ENCODE measurements around the gene INPP5D. TPM values are rescaled to one million over a fixed set of nuclear protein-coding genes. Genes with fewer than 3 reads are reported as not detected.

Gene INPP5D
- total and polyA plus RNA-seq, 2 donors (not counting 1 experiment from before 2014, with no cell fraction given) = 0.01 to 0.33 TPM

DNA sequence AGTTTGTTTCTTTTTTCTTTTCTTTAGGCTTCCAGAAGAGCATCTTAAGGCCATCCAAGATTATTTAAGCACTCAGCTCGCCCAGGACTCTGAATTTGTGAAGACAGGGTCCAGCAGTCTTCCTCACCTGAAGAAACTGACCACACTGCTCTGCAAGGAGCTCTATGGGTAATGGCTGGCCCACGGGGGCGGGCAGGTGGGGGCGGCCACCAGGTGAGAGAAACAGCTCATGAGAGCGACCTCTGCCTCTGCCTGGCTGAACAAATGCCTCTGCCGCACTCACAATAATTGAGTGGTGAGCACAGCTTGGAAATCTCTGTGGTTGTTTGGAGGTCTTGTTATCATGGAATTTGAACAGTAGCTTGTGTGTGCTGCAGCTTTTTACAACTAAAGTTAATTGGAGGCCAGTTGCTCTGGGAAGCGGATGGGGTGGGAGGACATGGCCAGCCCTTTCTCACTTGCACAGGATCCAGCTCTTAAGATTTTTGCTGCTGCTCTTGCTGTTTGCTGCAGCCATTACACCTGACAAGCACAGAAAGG is 70.4 kb downstream of the INPP5D start:
- H3K4me2 ChIP-seq (ENCODE audit: extremely low read depth, insufficient read depth, low read length) = no peak overlapping the region
- no peaks in the 10 kb centered on the region for H3K79me2 ChIP-seq (ENCODE audit: control insufficient read depth, insufficient read depth, low read length)
- TF ChIP-seq EZH2 (IDR thresholded peaks at IDR 0.05; ENCODE audit: low read length, missing control alignments) = no peak
- TF ChIP-seq, protein P1, sequence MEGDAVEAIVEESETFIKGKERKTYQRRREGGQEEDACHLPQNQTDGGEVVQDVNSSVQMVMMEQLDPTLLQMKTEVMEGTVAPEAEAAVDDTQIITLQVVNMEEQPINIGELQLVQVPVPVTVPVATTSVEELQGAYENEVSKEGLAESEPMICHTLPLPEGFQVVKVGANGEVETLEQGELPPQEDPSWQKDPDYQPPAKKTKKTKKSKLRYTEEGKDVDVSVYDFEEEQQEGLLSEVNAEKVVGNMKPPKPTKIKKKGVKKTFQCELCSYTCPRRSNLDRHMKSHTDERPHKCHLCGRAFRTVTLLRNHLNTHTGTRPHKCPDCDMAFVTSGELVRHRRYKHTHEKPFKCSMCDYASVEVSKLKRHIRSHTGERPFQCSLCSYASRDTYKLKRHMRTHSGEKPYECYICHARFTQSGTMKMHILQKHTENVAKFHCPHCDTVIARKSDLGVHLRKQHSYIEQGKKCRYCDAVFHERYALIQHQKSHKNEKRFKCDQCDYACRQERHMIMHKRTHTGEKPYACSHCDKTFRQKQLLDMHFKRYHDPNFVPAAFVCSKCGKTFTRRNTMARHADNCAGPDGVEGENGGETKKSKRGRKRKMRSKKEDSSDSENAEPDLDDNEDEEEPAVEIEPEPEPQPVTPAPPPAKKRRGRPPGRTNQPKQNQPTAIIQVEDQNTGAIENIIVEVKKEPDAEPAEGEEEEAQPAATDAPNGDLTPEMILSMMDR (conservative IDR thresholded peaks at IDR 0.05 in 1 of 2, IDR thresholded peaks at IDR 0.05 in 1 of 2; ENCODE audit: low read depth in 1 of 2, low read length in 2 of 2) = no peak

DNA sequence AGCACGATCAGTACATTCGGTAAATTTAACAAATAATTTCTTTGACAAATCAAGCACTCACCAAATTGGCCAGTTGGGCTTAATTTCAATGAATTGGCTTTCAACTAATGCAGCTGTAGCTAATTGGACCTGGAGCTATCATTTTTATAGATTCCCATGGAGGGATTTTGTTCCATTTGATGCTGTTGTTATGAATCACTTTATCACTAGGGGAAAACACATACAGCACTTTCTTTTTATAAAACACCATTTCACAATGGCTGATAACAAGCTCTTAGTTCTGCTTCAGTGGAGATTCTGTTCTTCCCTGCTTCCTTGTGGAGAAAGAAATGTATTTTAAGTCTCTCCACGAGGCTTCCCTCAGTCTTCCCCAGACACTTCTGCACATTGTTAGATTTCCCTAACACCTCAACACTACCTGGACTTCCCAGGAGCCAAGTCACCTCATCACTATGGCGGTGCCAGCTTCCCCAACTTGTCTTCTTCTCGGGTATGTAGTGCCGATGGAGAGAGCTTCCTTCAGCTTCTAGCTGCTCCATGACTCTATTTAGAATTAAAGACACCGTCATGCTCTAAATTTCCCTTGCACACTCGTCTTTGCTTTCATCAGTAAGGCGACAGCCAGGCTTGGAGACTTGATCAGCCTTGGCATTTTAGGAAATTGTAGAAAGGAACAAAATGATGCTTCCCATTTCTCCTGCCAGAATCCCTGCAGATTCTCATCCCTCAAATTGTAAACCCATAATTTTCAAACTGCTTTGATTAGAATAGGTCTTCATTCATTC is 72.0 kb downstream of the INPP5D start:
- peaks cover 2% of the 10 kb centered on the region for H3K27me3 ChIP-seq (ENCODE audit: control insufficient read depth, insufficient read depth, low read length)
- no peak overlapping the region for H3K27ac ChIP-seq (ENCODE audit: insufficient read depth, low read length)
- no peak overlapping the region for H3K9ac ChIP-seq (ENCODE audit: insufficient read depth, low read length)
- TF ChIP-seq, protein P1 (conservative IDR thresholded peaks at IDR 0.05 in 1 of 2, IDR thresholded peaks at IDR 0.05 in 1 of 2; ENCODE audit: low read depth in 1 of 2, low read length in 2 of 2) = no peak
- no peak for TF ChIP-seq EZH2 (IDR thresholded peaks at IDR 0.05; ENCODE audit: low read length, missing control alignments)
- no peak overlapping the region for H2AFZ ChIP-seq (ENCODE audit: low read length)
- no peaks in the 10 kb centered on the region for H3K9me3 ChIP-seq (ENCODE audit: control insufficient read depth, insufficient read depth, low read depth, low read length)
- DNase-seq (ENCODE audit: low read depth in 2 of 2) = peak in 1 of 2 donors; percentile 5
- H3K4me2 ChIP-seq (ENCODE audit: extremely low read depth, insufficient read depth, low read length) = no peak overlapping the region
- no peaks in the 10 kb centered on the region for H3K36me3 ChIP-seq (ENCODE audit: control insufficient read depth, insufficient read depth, low read length)
- H3K4me3 ChIP-seq (replicated peaks in 1 of 4; ENCODE audit: control extremely low read depth in 1 of 4, insufficient read depth in 1 of 4, low read depth in 3 of 4, low read length in 4 of 4) = no peak overlapping the region
- no peaks in the 10 kb centered on the region for H4K20me1 ChIP-seq (ENCODE audit: control insufficient read depth, extremely low read depth, insufficient read depth, low read length)
- H3K79me2 ChIP-seq (ENCODE audit: control insufficient read depth, insufficient read depth, low read length) = no peaks in the 10 kb centered on the region
- H3K4me1 ChIP-seq (ENCODE audit: control insufficient read depth, extremely low read depth, insufficient read depth, low read length) = no peaks in the 10 kb centered on the region

More for the DNA sequence above, 70.4 kb downstream of the INPP5D start:
- H3K4me3 ChIP-seq (replicated peaks in 1 of 4; ENCODE audit: control extremely low read depth in 1 of 4, insufficient read depth in 1 of 4, low read depth in 3 of 4, low read length in 4 of 4) = no peak overlapping the region
- no peaks in the 10 kb centered on the region for H4K20me1 ChIP-seq (ENCODE audit: control insufficient read depth, extremely low read depth, insufficient read depth, low read length)
- no peak overlapping the region for H3K27ac ChIP-seq (ENCODE audit: insufficient read depth, low read length)
- no peak for DNase-seq (ENCODE audit: low read depth in 2 of 2)
- H2AFZ ChIP-seq (ENCODE audit: low read length) = no peak overlapping the region
- peaks cover 2% of the 10 kb centered on the region for H3K27me3 ChIP-seq (ENCODE audit: control insufficient read depth, insufficient read depth, low read length)
- H3K4me1 ChIP-seq (ENCODE audit: control insufficient read depth, extremely low read depth, insufficient read depth, low read length) = no peaks in the 10 kb centered on the region
- H3K9ac ChIP-seq (ENCODE audit: insufficient read depth, low read length) = no peak overlapping the region
- H3K9me3 ChIP-seq (ENCODE audit: control insufficient read depth, insufficient read depth, low read depth, low read length) = no peaks in the 10 kb centered on the region
- no peaks in the 10 kb centered on the region for H3K36me3 ChIP-seq (ENCODE audit: control insufficient read depth, insufficient read depth, low read length)

DNA sequence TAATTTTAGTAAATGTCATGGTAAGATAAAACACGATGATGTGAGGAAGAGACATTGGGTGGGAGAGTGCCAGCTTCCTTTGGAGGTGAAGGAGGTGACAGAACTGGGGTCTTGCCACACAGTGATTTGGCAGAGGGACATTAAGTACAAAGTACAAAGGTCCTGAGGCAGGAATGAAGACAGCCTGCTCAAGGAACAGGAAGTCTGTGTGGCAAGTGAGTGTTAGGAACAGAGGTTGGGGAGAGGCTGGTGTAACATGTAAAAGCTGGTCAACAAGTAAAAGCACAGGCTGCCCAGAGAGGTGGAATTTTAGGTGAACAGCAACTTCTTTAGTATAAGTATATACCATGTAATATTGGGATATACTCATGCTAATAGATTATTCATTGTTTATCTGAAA is 73.1 kb downstream of the INPP5D start:
- Histone ChIP-seq H3K9ac (ENCODE audit: insufficient read depth, low read length) (no peak overlapping the region), H3K27me3 (ENCODE audit: control insufficient read depth, insufficient read depth, low read length) (peaks cover 2% of the 10 kb centered on the region), H3K79me2 (ENCODE audit: control insufficient read depth, insufficient read depth, low read length) (no peaks in the 10 kb centered on the region), H3K4me3 (replicated peaks in 1 of 4; ENCODE audit: control extremely low read depth in 1 of 4, insufficient read depth in 1 of 4, low read depth in 3 of 4, low read length in 4 of 4) (no peak overlapping the region), H3K36me3 (ENCODE audit: control insufficient read depth, insufficient read depth, low read length) (no peaks in the 10 kb centered on the region), H2AFZ (ENCODE audit: low read length) (no peak overlapping the region), H4K20me1 (ENCODE audit: control insufficient read depth, extremely low read depth, insufficient read depth, low read length) (no peaks in the 10 kb centered on the region), H3K27ac (ENCODE audit: insufficient read depth, low read length) (no peak overlapping the region), H3K4me2 (ENCODE audit: extremely low read depth, insufficient read depth, low read length) (no peak overlapping the region), H3K4me1 (ENCODE audit: control insufficient read depth, extremely low read depth, insufficient read depth, low read length) (no peaks in the 10 kb centered on the region), H3K9me3 (ENCODE audit: control insufficient read depth, insufficient read depth, low read depth, low read length) (no peaks in the 10 kb centered on the region)
- no peak for DNase-seq (ENCODE audit: low read depth in 2 of 2)
- TF ChIP-seq EZH2 (IDR thresholded peaks at IDR 0.05; ENCODE audit: low read length, missing control alignments) = no peak
- TF ChIP-seq, protein P1 (conservative IDR thresholded peaks at IDR 0.05 in 1 of 2, IDR thresholded peaks at IDR 0.05 in 1 of 2; ENCODE audit: low read depth in 1 of 2, low read length in 2 of 2) = no peak

Data from fibroblast of lung (primary cell).